ENCODE results near the gene CYP4F12. TPM values are rescaled to one million over a fixed set of nuclear protein-coding genes. Genes with fewer than 3 reads are reported as not detected.

The CYP4F12 gene
- total and polyA plus RNA-seq, 4 donors, result 14.6 to 64.0 (median 25.0) TPM

DNA sequence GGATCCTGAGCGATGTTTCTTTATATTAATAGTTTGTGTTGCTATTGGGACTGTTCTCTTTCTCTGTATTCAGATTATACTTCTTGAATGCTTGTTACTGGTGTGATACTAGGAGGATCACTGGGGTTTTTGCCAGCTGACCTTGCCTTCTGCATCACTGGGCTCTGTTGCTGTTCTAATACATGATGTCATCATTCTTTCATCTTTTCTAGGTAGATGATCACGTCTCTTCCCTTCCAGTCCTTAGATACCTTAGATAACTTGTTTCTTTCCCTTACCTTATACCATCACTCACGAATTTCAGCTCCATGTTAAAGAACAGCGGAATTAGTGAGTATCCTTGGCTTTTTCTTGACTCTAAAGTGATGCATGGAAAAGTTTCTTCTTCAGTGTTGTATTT is 64.8 kb downstream of the CYP4F12 start, which contains the start of gene OR10H3:
TSS of gene OR10H3 (plus strand) at position 264 of the 400 bp plus-strand sequence. CDS start 3,408 bp downstream, outside the sequence.
- Histone ChIP-seq H3K36me3 (ENCODE audit: control insufficient read depth in 4 of 4, insufficient read depth in 3 of 4, low read depth in 1 of 4, low read length in 3 of 4) (no peaks in the 10 kb centered on the region), H3K9me3 (ENCODE audit: control insufficient read depth in 4 of 4, low read length in 3 of 4) (peaks cover 0 to 7% (median 0%) of the 10 kb centered on the region in 4 donors), H3K27ac (ENCODE audit: low read depth in 1 of 2, low read length in 2 of 2) (no peak within 1 kb of the TSS), H3K27me3 (ENCODE audit: control insufficient read depth in 4 of 4, insufficient read depth in 4 of 4, low read length in 3 of 4) (no peaks in the 10 kb centered on the region), H3K9ac (ENCODE audit: low read depth in 1 of 2, low read length in 2 of 2) (no peak within 1 kb of the TSS), H3K4me1 (ENCODE audit: control insufficient read depth in 4 of 4, insufficient read depth in 4 of 4, low read length in 3 of 4) (no peaks in the 10 kb centered on the region), H3K4me3 (ENCODE audit: low read depth in 1 of 3, low read length in 3 of 3) (no peak within 1 kb of the TSS)
- no peak for TF ChIP-seq NR2F2 (IDR thresholded peaks at IDR 0.05)
- no peak for TF ChIP-seq FOXA2 (IDR thresholded peaks at IDR 0.05)
- no peak for TF ChIP-seq ZBTB33 (IDR thresholded peaks at IDR 0.05)
- no peak for TF ChIP-seq MAX (IDR thresholded peaks at IDR 0.05)
- TF ChIP-seq RXRA (IDR thresholded peaks at IDR 0.05), result no peak
- TF ChIP-seq FOXA1 (IDR thresholded peaks at IDR 0.05), result no peak
- TF ChIP-seq RAD21 (IDR thresholded peaks at IDR 0.05), result no peak
- TF ChIP-seq ATF3 (IDR thresholded peaks at IDR 0.05), result no peak
- TF ChIP-seq SP1 (IDR thresholded peaks at IDR 0.05), result no peak
- TF ChIP-seq YY1 (IDR thresholded peaks at IDR 0.05), result no peak
- 76% methylated on average over 4 of the region's 4 CpGs for WGBS
- no peak for DNase-seq (ENCODE audit: low spot score)

DNA sequence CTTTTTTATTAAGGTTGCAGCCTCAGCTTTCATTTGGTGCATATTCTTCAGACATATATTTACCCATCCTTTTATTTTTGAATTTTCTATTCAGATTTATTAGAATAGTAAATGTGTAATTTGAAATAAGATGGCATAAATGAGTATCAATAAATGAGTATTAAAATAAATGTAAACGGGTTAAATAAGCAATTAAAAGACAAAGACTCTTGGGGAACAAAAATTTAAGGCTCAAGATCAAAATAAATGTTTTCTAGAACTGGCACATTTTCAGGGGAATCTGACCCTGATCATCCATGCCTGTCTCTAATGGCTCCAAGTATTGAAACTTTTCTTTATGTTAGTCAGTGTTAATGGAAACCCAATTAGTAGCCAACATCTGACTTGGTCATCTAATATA is 67.9 kb downstream of the CYP4F12 start:
- Histone ChIP-seq H3K9ac (ENCODE audit: low read depth in 1 of 2, low read length in 2 of 2) (no peak overlapping the region), H3K9me3 (ENCODE audit: control insufficient read depth in 4 of 4, low read length in 3 of 4) (peaks cover 0 to 7% (median 0%) of the 10 kb centered on the region in 4 donors), H3K36me3 (ENCODE audit: control insufficient read depth in 4 of 4, insufficient read depth in 3 of 4, low read depth in 1 of 4, low read length in 3 of 4) (no peaks in the 10 kb centered on the region), H3K4me3 (ENCODE audit: low read depth in 1 of 3, low read length in 3 of 3) (no peak overlapping the region), H3K4me1 (ENCODE audit: control insufficient read depth in 4 of 4, insufficient read depth in 4 of 4, low read length in 3 of 4) (no peaks in the 10 kb centered on the region), H3K27ac (ENCODE audit: low read depth in 1 of 2, low read length in 2 of 2) (no peak overlapping the region), H3K27me3 (ENCODE audit: control insufficient read depth in 4 of 4, insufficient read depth in 4 of 4, low read length in 3 of 4) (peaks cover 0 to 3% (median 0%) of the 10 kb centered on the region in 4 donors)
- WGBS, result 63% methylated on average over 1 of the region's 1 CpG
- DNase-seq (ENCODE audit: low spot score), result no peak
- TF ChIP-seq HNF4G (IDR thresholded peaks at IDR 0.05), result no peak
- no peak for TF ChIP-seq FOXA1 (IDR thresholded peaks at IDR 0.05)
- TF ChIP-seq GABPA (IDR thresholded peaks at IDR 0.05 in 1 of 2, conservative IDR thresholded peaks at IDR 0.05 in 1 of 2), result no peak
- TF ChIP-seq TAF1 (conservative IDR thresholded peaks at IDR 0.05), result no peak
- no peak for TF ChIP-seq ATF3 (IDR thresholded peaks at IDR 0.05)
- TF ChIP-seq MAX (IDR thresholded peaks at IDR 0.05), result no peak
- no peak for TF ChIP-seq NR2F2 (IDR thresholded peaks at IDR 0.05)
- TF ChIP-seq, protein P1, sequence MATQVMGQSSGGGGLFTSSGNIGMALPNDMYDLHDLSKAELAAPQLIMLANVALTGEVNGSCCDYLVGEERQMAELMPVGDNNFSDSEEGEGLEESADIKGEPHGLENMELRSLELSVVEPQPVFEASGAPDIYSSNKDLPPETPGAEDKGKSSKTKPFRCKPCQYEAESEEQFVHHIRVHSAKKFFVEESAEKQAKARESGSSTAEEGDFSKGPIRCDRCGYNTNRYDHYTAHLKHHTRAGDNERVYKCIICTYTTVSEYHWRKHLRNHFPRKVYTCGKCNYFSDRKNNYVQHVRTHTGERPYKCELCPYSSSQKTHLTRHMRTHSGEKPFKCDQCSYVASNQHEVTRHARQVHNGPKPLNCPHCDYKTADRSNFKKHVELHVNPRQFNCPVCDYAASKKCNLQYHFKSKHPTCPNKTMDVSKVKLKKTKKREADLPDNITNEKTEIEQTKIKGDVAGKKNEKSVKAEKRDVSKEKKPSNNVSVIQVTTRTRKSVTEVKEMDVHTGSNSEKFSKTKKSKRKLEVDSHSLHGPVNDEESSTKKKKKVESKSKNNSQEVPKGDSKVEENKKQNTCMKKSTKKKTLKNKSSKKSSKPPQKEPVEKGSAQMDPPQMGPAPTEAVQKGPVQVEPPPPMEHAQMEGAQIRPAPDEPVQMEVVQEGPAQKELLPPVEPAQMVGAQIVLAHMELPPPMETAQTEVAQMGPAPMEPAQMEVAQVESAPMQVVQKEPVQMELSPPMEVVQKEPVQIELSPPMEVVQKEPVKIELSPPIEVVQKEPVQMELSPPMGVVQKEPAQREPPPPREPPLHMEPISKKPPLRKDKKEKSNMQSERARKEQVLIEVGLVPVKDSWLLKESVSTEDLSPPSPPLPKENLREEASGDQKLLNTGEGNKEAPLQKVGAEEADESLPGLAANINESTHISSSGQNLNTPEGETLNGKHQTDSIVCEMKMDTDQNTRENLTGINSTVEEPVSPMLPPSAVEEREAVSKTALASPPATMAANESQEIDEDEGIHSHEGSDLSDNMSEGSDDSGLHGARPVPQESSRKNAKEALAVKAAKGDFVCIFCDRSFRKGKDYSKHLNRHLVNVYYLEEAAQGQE (IDR thresholded peaks at IDR 0.05), result no peak
- TF ChIP-seq SP1 (IDR thresholded peaks at IDR 0.05), result no peak
- no peak for TF ChIP-seq ZBTB33 (IDR thresholded peaks at IDR 0.05)
- TF ChIP-seq RAD21 (IDR thresholded peaks at IDR 0.05), result no peak
- TF ChIP-seq CTCF (IDR thresholded peaks at IDR 0.05; ENCODE audit: low read depth, low read length, missing input control), result no peak
- no peak for TF ChIP-seq YY1 (IDR thresholded peaks at IDR 0.05)
- no peak for TF ChIP-seq RXRA (IDR thresholded peaks at IDR 0.05)
- TF ChIP-seq FOXA2 (IDR thresholded peaks at IDR 0.05), result no peak
- no peak for TF ChIP-seq HNF4A (conservative IDR thresholded peaks at IDR 0.05)
- TF ChIP-seq JUND (IDR thresholded peaks at IDR 0.05), result no peak
- no peak for TF ChIP-seq EGR1 (IDR thresholded peaks at IDR 0.05; ENCODE audit: low read depth in 2 of 2)
